GM12875 (cell line): ENCODE data around the gene BDKRB1.

Source experiments
- H3K4me3 ChIP-seq: one replicate; pipeline ENCODE4 v1.5.1; 2011; ENCODE audit warnings: low read depth, low read length, control low read depth
- TF ChIP-seq, protein P1 (sequence below): IDR thresholded peaks from 2 replicates; pipeline ENCODE4 v1.5.1; 2011; ENCODE audit warnings: low read depth, mild to moderate bottlenecking, control low read depth, inconsistent platforms, low read length, moderate library complexity, borderline replicate concordance; ENCODE audit not compliant: insufficient read depth

Gene BDKRB1

GRCh38 chr14:96265383-96266095 lies 9.5 kb downstream of the BDKRB1 start:
- no peak overlapping the region for H3K4me3 ChIP-seq
- TF ChIP-seq, protein P1, sequence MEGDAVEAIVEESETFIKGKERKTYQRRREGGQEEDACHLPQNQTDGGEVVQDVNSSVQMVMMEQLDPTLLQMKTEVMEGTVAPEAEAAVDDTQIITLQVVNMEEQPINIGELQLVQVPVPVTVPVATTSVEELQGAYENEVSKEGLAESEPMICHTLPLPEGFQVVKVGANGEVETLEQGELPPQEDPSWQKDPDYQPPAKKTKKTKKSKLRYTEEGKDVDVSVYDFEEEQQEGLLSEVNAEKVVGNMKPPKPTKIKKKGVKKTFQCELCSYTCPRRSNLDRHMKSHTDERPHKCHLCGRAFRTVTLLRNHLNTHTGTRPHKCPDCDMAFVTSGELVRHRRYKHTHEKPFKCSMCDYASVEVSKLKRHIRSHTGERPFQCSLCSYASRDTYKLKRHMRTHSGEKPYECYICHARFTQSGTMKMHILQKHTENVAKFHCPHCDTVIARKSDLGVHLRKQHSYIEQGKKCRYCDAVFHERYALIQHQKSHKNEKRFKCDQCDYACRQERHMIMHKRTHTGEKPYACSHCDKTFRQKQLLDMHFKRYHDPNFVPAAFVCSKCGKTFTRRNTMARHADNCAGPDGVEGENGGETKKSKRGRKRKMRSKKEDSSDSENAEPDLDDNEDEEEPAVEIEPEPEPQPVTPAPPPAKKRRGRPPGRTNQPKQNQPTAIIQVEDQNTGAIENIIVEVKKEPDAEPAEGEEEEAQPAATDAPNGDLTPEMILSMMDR = no peak

- no peak overlapping the region for H3K4me3 ChIP-seq
- TF ChIP-seq, protein P1 = no peak
Measured at GRCh38 chr14:96267336-96267735, 11.3 kb downstream of the BDKRB1 start.

DNA sequence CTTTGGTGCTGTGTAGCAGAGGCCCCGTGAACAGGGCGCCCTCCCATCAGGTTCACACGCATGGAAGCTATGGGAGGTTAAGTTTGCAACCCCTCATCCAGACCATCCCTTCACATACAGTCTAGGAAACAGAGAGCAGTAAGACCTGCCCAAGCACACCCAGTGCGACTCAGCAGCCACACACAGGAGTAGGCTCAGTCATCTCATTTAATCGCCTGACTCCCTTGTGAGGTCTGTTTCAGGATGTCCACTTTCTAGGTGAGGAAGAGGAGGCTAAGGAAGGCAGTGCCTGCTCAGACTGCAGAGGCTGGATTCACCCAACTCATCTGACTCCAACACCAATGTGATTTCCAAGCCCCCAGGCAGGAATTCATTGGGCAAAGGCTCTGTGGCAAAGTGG lies 11.9 kb downstream of the BDKRB1 start:
- TF ChIP-seq, protein P1 = no peak
- no peak overlapping the region for H3K4me3 ChIP-seq

DNA sequence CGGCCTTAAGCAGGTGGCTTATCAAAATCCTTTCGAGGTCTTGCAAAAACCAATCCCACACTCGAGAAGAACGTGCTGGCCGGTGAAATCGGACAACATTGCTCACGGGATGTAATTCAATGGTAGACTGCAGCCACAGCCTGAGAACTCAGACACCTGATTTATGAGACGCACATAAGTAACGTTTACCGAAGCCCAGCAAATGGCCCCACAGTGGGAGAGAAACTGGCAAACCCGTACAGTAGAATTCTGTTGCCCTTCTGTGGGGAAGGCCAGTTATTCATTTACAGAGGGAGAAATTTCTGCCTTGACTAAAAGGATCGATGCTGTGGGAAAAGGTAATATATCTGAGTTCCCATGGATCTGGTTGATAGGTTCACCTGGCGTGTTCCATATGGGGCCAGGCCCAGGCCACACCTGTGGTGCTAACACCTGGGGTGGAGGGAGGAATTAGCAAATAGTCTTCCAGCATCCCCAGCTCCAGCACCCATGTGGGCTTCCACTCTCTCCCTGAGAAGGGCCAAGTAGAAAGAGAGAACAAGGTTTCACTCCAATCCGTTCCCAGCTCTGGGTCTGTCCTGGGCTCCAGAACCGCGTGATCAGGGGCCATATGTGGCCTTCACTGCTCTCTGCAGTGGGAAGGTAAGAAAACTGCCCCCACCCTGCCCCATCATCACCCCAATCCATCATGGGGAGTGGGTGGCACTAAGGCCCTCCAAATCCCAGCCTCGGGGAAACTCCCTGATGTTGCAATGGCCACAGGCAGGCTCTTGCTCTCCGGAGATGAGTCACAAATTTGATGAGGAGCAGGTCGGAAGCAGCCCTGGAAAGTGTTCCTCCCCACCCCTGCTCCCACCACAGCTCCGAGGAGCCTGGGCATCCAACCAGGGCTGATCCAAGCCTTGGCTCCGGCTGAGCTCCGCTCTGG lies 12.7 kb downstream of the BDKRB1 start:
- H3K4me3 ChIP-seq = no peak overlapping the region

GRCh38 chr14:96269359-96269710 lies 13.3 kb downstream of the BDKRB1 start:
- H3K4me3 ChIP-seq = no peak overlapping the region
- TF ChIP-seq, protein P1 = no peak

More for the DNA sequence above, 12.7 kb downstream of the BDKRB1 start:
- TF ChIP-seq, protein P1 = no peak

- H3K4me3 ChIP-seq = no peak overlapping the region
- TF ChIP-seq, protein P1 = no peak
Measured at GRCh38 chr14:96270565-96271420, 14.8 kb downstream of the BDKRB1 start.
